ENCODE data around the gene CNN2. TPM values are rescaled to one million over a fixed set of nuclear protein-coding genes. Genes with fewer than 3 reads are reported as not detected.

Gene CNN2
- total and polyA plus RNA-seq, 2 experiments from 2014 or later: 115 to 247 TPM

DNA sequence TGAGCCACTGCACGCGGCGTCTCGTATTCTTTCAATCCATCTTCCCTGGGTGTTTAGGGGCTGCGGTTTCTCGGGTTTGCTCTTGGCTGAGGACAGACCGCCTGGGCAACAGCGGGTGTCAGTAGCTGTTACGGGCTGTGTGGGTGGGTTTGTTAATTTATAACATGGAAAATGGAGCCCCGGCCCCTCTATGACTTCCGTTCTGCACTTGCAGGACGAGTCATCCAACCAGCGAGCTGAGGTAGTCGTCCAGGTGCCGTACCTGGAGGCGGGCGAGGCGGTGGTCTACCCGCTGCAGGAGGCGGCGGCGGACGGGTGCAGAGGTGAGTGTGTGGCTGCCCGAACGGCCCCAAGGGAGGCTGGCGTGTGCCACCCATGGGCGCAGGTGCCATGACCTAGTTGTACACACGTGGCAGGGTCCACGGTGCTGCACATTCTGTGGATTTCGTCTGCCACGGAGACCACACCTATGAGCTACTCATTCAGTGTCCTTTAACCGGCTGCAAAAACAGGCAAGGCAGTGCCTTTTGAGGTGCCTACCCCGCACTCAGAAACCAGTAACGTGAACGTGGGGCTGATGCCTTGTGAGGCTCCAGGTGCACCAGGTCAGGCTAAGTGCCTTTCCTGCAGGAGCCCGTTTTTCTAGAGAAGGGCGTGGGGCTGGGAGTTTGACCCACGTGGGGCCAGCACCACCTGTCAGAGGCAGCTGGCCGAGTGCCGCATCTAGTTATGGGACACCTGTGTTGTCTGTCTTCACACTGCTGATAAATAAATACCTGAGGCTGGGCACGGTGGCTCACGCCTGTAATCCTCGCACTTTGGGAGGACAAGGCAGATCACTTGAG lies 57.8 kb downstream of the CNN2 start:
- Histone ChIP-seq H3K27me3 (no peaks in the 10 kb centered on the region), H3K4me2 (no peak overlapping the region), H3K4me3 (no peak overlapping the region), H3K9me2 (replicated peaks; ENCODE audit: insufficient read depth) (no peaks in the 10 kb centered on the region), H4K20me1 (ENCODE audit: insufficient read depth, poor library complexity, severe bottlenecking) (no peaks in the 10 kb centered on the region), H2AFZ (no peak overlapping the region), H3K4me1 (ENCODE audit: insufficient read depth) (peaks cover 4% of the 10 kb centered on the region), H3K79me2 (no peaks in the 10 kb centered on the region), H3K27ac (no peak overlapping the region), H3K9me3 (ENCODE audit: low read depth) (no peaks in the 10 kb centered on the region), H3K36me3 (replicated peaks; ENCODE audit: insufficient read depth, low read depth) (no peaks in the 10 kb centered on the region)
- no peak for DNase-seq (ENCODE audit: low spot score)
- 93% methylated on average over 42 of the region's 43 CpGs for WGBS (ENCODE audit: low lambda C conversion rate, missing lambda C conversion rate)
- TF ChIP-seq, protein P1, sequence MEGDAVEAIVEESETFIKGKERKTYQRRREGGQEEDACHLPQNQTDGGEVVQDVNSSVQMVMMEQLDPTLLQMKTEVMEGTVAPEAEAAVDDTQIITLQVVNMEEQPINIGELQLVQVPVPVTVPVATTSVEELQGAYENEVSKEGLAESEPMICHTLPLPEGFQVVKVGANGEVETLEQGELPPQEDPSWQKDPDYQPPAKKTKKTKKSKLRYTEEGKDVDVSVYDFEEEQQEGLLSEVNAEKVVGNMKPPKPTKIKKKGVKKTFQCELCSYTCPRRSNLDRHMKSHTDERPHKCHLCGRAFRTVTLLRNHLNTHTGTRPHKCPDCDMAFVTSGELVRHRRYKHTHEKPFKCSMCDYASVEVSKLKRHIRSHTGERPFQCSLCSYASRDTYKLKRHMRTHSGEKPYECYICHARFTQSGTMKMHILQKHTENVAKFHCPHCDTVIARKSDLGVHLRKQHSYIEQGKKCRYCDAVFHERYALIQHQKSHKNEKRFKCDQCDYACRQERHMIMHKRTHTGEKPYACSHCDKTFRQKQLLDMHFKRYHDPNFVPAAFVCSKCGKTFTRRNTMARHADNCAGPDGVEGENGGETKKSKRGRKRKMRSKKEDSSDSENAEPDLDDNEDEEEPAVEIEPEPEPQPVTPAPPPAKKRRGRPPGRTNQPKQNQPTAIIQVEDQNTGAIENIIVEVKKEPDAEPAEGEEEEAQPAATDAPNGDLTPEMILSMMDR (IDR thresholded peaks at IDR 0.05; ENCODE audit: poor library complexity): no peak
- no peak for TF ChIP-seq EZH2 (IDR thresholded peaks at IDR 0.05; ENCODE audit: borderline replicate concordance)
- TF ChIP-seq EZH2phosphoT487 (IDR thresholded peaks at IDR 0.05; ENCODE audit: low read depth, severe bottlenecking, unreplicated experiment): no peak

DNA sequence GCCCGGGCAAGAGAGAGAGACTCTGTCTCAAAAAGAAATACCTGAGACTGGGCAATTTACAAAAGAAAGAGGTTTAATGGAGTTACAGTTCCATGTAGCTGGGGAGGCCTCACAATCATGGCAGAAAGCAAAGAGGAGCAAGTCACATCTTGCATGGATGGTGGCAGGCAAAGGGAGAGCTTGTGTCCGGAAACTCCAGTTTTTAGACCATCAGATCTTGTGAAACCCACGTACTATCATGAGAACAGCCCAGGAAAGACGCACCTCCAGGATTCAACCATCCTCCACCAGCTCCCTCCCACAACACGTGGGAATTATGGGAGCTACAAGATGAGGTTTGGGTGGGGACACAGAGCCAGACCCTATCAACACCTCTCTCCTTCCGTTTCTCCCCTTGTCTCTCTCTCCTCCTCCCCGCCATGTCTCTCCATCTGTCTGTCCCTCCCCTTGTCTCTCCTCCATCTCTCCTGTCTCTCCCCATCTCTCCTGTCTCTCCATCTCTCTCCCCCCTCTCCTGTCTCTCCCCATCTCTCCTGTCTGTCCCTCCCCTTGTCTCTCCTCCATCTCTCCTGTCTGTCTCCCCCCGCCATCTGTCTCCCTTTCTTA lies 58.7 kb downstream of the CNN2 start:
- peaks cover 4% of the 10 kb centered on the region for H3K4me1 ChIP-seq (ENCODE audit: insufficient read depth)
- H3K36me3 ChIP-seq (replicated peaks; ENCODE audit: insufficient read depth, low read depth): no peaks in the 10 kb centered on the region
- 86% methylated on average over 8 of the region's 8 CpGs for whole genome bisulfite sequencing (ENCODE audit: low lambda C conversion rate, missing lambda C conversion rate)

DNA sequence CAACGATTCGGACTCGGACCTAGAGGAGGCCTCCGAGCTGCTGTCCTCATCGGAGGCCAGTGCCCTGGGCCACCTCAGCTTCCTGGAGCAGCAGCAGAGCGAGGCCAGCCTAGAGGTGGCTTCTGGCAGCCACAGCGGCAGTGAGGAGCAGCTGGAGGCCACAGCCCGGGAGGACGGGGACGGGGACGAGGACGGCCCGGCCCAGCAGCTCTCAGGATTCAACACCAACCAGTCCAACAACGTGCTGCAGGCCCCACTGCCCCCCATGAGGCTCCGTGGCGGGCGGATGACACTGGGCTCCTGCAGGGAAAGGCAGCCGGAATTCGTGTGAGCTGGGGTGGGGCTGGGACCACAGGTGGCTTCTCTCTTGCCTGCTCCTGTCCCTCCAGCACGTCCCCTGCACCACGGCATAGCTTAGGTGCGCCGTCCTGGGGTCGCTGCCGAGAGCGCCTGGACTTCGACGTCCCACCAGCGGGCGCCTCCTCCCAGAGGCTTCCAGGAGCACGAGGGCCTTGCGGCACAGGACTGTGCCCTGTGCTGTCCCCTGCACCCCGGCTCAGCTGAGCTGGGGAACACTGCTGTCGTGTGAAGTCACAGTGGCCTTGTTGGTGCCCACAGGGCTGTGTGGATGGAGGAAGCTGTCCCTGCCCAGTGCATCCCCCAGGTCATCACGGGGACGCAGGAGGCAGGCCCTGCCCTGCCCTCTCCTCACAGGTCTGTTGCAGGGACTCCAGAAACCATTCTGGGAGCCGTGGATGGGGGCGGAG lies 59.5 kb downstream of the CNN2 start:
- no peak for TF ChIP-seq EZH2 (IDR thresholded peaks at IDR 0.05; ENCODE audit: borderline replicate concordance)
- TF ChIP-seq EZH2phosphoT487 (IDR thresholded peaks at IDR 0.05; ENCODE audit: low read depth, severe bottlenecking, unreplicated experiment): no peak
- TF ChIP-seq, protein P1 (IDR thresholded peaks at IDR 0.05; ENCODE audit: poor library complexity): no peak
- Histone ChIP-seq H3K27ac (no peak overlapping the region), H2AFZ (no peak overlapping the region)

More for the DNA sequence above, 58.7 kb downstream of the CNN2 start:
- Histone ChIP-seq H3K79me2 (no peaks in the 10 kb centered on the region), H4K20me1 (ENCODE audit: insufficient read depth, poor library complexity, severe bottlenecking) (no peaks in the 10 kb centered on the region), H3K9me3 (ENCODE audit: low read depth) (no peaks in the 10 kb centered on the region), H3K4me2 (no peak overlapping the region), H3K27ac (no peak overlapping the region), H3K9me2 (replicated peaks; ENCODE audit: insufficient read depth) (no peaks in the 10 kb centered on the region), H3K4me3 (no peak overlapping the region), H3K27me3 (no peaks in the 10 kb centered on the region), H2AFZ (no peak overlapping the region)
- TF ChIP-seq EZH2phosphoT487 (IDR thresholded peaks at IDR 0.05; ENCODE audit: low read depth, severe bottlenecking, unreplicated experiment) (no peak), EZH2 (IDR thresholded peaks at IDR 0.05; ENCODE audit: borderline replicate concordance) (no peak)
- TF ChIP-seq, protein P1 (IDR thresholded peaks at IDR 0.05; ENCODE audit: poor library complexity): no peak
- DNase-seq (ENCODE audit: low spot score): no peak

More for the DNA sequence above, 59.5 kb downstream of the CNN2 start:
- no peaks in the 10 kb centered on the region for H3K9me3 ChIP-seq (ENCODE audit: low read depth)
- no peaks in the 10 kb centered on the region for H3K9me2 ChIP-seq (replicated peaks; ENCODE audit: insufficient read depth)
- peaks cover 4% of the 10 kb centered on the region for H3K4me1 ChIP-seq (ENCODE audit: insufficient read depth)
- DNase-seq (ENCODE audit: low spot score): no peak
- H3K79me2 ChIP-seq: no peaks in the 10 kb centered on the region
- no peaks in the 10 kb centered on the region for H4K20me1 ChIP-seq (ENCODE audit: insufficient read depth, poor library complexity, severe bottlenecking)
- H3K27me3 ChIP-seq: no peaks in the 10 kb centered on the region
- WGBS (ENCODE audit: low lambda C conversion rate, missing lambda C conversion rate): 90% methylated on average over 32 of the region's 38 CpGs
- no peaks in the 10 kb centered on the region for H3K36me3 ChIP-seq (replicated peaks; ENCODE audit: insufficient read depth, low read depth)
- H3K4me2 ChIP-seq: no peak overlapping the region
- no peak overlapping the region for H3K4me3 ChIP-seq
